GM18505 (cell line): Measurements from ENCODE around the gene TUBGCP6.
A peak's percentile ranks its signal among the peaks of the same experiment; 100 is the strongest.

Experiments
- ATAC-seq: cut with Tn5 transposase; IDR thresholded peaks from one replicate; pipeline ENCODE4 v1.9.1; 2021; ENCODE audit not compliant: unreplicated experiment
- POLR2A ChIP-seq: IDR thresholded peaks from 4 replicates; pipeline ENCODE4 v1.6.1; 2011; ENCODE audit warnings: borderline replicate concordance; ENCODE audit not compliant: insufficient read depth, insufficient read length; ENCODE audit errors: extremely low read depth

Gene TUBGCP6

DNA sequence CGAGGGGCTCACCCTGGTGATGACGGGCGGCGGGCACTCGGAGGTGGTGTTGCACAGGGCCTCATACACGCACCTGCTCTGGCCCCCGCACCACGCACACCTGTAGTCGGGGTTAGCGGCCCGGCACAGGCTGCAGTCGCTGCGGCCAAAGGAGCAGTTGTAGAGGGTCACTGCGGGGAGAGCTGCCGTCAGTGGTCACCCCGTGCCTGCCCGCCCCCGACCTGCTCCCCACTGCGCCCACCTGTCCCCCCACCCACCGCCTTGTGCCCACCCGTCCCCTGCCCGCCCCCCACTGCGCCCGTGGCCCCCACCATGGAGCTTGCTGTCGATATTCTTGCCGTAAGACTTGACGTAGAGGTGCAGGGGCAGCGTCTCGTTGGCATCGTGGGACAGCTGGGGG is 39.0 kb upstream of the TUBGCP6 start:
- ATAC-seq: no peak
- TF ChIP-seq POLR2A: no peak

- no peak for ATAC-seq
- TF ChIP-seq POLR2A: no peak
Observed at GRCh38 chr22:50282361-50283155, 37.7 kb upstream of the TUBGCP6 start.

DNA sequence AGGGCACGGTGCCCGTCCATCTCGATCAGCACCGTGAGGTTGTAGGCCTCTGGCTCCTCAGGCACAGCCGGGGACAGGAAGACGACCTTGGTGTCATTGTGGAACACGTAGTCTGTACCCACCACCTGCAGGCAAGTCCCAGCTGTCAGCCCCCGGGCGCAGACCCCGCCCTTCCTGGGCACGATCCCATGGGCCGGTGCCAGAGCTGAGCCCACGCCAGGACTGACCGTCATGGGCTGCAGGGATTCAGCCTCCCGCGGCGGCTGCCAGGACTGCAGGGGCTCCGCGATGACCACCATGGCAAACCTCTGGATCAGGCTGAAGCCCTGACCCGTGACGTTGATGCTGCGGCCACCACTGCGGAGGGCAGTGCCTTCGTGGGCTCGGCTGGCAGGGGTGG is 37.1 kb upstream of the TUBGCP6 start:
- TF ChIP-seq POLR2A: no peak
- no peak for ATAC-seq

DNA sequence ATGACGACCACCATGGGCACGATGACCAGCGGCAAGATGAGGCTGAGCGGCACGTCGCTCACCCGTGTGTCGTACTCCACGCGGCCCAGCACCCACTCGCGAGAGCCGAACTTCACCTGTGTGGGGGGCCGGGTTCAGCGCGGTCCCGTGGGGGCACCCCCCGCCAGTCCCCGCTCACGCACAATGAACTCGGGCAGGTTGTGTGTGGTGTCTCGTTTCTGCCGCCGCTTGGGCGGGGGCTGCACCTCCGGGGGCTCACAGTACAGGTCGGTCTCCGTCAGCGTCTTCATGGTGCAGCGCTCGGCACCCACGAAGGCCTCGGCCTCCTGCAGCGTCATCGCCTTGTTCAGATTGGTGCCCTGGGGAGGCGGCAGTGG is 36.5 kb upstream of the TUBGCP6 start:
- no peak for TF ChIP-seq POLR2A
- ATAC-seq: no peak

DNA sequence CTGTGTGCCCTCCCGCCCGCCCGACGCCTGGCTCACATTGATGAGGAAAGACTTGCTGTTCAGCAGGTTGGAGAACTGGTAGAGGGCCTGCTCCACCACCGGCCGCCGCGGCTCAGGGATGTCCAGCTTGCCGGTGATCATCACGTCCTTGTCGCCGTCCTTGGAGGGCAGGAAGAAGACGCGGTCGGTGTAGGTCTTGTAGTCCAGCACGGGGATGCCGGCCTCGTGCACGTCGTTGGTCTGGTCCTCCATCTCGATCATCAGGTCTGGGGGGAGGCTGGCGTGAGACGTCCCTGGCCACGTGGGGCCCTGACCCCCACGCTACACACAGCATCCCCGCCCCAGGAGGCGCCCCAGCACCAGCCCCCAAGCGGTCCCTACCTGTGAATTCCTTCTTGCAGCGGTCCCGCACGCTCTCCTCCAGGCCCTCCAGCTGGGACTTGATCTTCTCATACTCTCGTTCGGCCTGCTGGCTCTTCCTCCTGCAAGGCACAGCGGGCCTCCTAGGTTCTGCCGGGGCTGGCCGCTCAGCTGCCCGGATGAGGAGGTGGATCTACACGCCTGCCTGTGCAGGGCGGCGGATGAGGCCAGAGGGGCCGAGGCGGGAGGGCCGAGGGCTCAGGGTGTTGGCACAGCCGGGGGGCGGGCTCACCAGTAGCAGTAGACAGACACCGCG is 36.0 kb upstream of the TUBGCP6 start:
- no peak for ATAC-seq

DNA sequence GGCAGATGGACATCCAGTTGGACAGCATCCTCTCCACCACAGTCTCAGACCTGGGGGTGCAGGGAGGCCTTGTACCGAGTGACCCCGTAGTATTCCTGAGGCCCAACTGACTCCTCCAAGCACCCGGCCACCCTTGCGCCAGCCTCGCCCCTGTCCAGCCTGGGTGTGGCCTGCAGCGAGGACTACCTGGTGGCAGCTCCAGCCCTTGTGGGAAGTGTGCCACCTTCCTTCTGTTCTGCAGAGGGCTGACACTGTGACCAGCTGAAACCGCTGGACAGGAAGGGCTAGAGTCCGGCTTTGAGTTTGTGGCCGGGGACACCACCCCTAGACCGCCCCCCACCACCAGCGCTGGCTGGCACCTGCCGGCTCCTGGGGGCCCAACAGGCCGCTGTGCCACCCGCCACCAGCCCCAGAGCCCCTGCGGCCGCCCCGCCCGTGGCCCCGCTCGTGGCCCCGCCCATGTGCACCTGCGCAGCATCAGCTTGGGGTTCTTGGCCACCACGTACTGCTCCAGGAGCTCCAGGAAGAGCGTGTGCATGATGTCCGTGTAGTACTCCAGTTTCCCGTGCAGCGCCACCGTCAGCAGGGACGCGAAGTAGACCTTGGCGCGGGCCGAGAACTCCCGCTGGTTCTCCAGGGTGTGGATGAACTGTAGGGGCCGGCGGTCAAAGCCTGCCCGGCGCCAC is 35.3 kb upstream of the TUBGCP6 start:
- TF ChIP-seq POLR2A: no peak
- no peak for ATAC-seq

More for the DNA sequence above, 36.0 kb upstream of the TUBGCP6 start:
- no peak for TF ChIP-seq POLR2A

DNA sequence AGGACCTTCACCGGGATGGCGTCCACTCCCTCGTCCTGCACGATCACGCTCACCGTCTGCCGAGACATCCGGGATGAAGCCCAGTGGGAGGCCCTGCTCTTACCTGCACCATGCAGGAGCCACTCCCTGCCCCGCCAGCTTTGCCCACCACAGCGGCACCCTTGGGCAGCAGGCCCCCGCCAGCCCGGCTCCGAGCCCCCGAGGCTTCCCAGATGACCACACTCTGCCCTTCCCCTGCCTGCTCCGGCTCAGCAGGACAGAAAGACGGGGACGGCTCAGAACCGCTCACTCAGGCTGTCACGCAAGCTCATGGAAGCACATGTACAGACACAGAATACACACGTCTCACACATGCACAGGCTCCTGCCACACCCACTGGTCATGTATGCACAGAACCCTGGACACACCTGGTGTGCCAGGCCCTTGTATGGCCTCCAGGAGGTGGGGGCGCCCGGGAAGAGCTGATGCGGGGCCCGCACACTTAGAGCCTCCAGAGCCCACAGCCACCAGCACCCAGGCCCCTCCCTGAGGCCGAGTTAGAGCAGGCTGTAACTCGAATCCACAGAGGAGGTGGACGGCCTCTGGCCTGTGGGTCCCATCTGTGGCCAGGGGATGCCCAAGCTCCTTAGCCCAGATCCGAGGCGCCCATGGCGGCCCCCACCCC is 34.3 kb upstream of the TUBGCP6 start:
- no peak for ATAC-seq
- TF ChIP-seq POLR2A: no peak

DNA sequence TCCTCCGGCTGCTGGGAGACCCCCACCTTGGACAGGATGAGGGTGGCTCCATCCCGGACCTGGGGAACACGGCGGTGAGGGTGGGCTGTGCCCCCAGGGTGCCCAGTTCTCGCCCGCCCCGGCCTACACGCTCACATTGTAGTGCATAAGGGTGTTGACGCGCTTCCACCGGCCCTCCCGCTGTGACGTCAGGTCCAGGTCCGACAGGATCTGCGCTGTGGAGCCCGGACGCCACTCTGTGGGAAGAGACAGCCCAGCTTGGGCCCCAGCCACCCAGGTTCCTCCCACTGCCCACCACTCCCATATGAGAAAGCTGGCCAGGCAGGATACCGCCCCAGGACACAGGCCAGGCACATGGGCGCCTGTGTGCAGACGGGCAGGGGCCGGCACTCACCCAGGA is 33.6 kb upstream of the TUBGCP6 start:
- no peak for TF ChIP-seq POLR2A
- no peak for ATAC-seq

DNA sequence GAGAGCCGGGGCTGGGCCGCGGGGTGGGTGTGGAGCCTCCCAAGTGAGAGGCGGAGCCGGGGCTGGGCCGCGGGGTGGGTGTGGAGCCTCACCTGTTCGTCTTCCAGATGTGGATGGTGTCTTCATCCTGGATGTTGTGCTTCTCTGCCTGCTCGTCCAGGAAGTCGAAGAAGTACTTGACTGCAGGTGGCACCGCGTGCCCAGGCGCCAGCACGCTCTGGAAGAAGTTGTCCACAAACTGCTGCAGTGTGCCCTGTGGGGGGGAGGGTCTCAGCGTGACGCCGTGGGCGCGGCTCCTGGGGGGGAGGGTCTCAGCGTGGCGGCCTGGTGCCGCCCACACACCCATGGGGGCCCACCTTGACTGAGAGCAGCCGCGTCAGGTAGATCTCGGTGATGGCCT is 32.9 kb upstream of the TUBGCP6 start:
- no peak for ATAC-seq
- TF ChIP-seq POLR2A: no peak

GRCh38 chr22:50276143-50276542 is 31.3 kb upstream of the TUBGCP6 start:
- peak; percentile 51 for ATAC-seq

GRCh38 chr22:50275181-50276055 is 30.6 kb upstream of the TUBGCP6 start:
- no peak for TF ChIP-seq POLR2A

More at GRCh38 chr22:50276143-50276542, 31.3 kb upstream of the TUBGCP6 start:
- no peak for TF ChIP-seq POLR2A

DNA sequence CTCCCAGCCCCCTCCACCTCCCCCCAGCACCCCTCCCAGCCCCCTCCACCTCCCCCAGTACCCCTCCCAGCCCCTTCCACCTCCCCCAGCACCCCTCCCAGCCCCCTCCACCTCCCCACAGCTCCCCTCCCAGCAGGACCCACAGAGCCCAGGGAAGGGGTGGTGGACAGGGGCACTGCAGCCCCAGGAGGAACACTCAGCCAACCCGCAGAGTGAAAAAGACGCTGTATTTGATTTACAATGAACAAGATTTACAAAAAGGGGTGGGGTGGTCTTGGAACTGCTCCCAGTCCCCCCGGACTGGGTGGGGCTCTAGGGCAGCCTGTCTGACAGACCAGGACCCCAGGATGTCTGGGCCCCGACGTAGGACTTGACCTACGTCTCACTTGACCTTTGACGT is 29.9 kb upstream of the TUBGCP6 start:
- TF ChIP-seq POLR2A: no peak
- no peak for ATAC-seq

More at GRCh38 chr22:50275181-50276055, 30.6 kb upstream of the TUBGCP6 start:
- ATAC-seq: no peak
